H1 (cell line): ENCODE data around the gene MGAT5.

ENCODE experiments used
- CBX5 ChIP-seq: fragments of 300-800, 300-1000 bp; sonication (generic); IDR thresholded peaks from 2 replicates; pipeline ENCODE4 v1.7.1; 2016; ENCODE audit warnings: antibody characterized with exemption, low read length, low read depth
- CEBPB ChIP-seq: IDR thresholded peaks from 2 replicates; pipeline ENCODE4 v1.6.1; 2012; ENCODE audit warnings: low read depth, low read length
- EGR1 ChIP-seq: IDR thresholded peaks from 2 replicates; pipeline ENCODE4 v1.6.1; 2011; ENCODE audit warnings: low read depth, low read length, borderline replicate concordance
- MAX ChIP-seq: IDR thresholded peaks from 2 replicates; pipeline ENCODE4 v1.6.1; 2012; ENCODE audit warnings: inconsistent platforms
- POLR2A ChIP-seq, 2 experiments: IDR thresholded peaks; 1 replicate in 1 of 2; 2 replicates in 1 of 2; pipeline ENCODE4 v1.6.1; 2011; ENCODE audit warnings: low read depth in 2 of 2, low read length in 2 of 2, mild to moderate bottlenecking in 2 of 2; ENCODE audit errors: control extremely low read depth in 1 of 2
- YY1 ChIP-seq: IDR thresholded peaks from 2 replicates; pipeline ENCODE4 v1.6.1; 2011; ENCODE audit warnings: low read depth, mild to moderate bottlenecking, low read length
- TF ChIP-seq, protein P1 (sequence below), 3 experiments: IDR thresholded peaks; 1 replicate in 2 of 3; 2 replicates in 1 of 3; pipeline versions ENCODE4 v1.5.1 to v1.6.1; 2011; ENCODE audit warnings: low read length in 3 of 3, mild to moderate bottlenecking in 3 of 3, inconsistent platforms in 2 of 3, low read depth in 1 of 3, moderate library complexity in 1 of 3; ENCODE audit not compliant: insufficient read depth in 1 of 3; ENCODE audit errors: control extremely low read depth in 1 of 3

GRCh38 chr2:134229540-134229939 is 24.3 kb upstream of the MGAT5 start:
- no peak for TF ChIP-seq CEBPB
- TF ChIP-seq, protein P1, sequence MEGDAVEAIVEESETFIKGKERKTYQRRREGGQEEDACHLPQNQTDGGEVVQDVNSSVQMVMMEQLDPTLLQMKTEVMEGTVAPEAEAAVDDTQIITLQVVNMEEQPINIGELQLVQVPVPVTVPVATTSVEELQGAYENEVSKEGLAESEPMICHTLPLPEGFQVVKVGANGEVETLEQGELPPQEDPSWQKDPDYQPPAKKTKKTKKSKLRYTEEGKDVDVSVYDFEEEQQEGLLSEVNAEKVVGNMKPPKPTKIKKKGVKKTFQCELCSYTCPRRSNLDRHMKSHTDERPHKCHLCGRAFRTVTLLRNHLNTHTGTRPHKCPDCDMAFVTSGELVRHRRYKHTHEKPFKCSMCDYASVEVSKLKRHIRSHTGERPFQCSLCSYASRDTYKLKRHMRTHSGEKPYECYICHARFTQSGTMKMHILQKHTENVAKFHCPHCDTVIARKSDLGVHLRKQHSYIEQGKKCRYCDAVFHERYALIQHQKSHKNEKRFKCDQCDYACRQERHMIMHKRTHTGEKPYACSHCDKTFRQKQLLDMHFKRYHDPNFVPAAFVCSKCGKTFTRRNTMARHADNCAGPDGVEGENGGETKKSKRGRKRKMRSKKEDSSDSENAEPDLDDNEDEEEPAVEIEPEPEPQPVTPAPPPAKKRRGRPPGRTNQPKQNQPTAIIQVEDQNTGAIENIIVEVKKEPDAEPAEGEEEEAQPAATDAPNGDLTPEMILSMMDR (IDR thresholded peaks at IDR 0.05; ENCODE audit: control extremely low read depth in 1 of 3, insufficient read depth in 1 of 3, low read depth in 1 of 3, low read length in 3 of 3), result no peak
- TF ChIP-seq POLR2A (IDR thresholded peaks at IDR 0.05; ENCODE audit: control extremely low read depth in 1 of 2, low read depth in 2 of 2, low read length in 2 of 2), result no peak
- TF ChIP-seq EGR1, result no peak
- TF ChIP-seq YY1, result no peak
- no peak for TF ChIP-seq MAX
- TF ChIP-seq CBX5, result no peak
